ENCODE measurements around the gene ALDOA. TPM values are rescaled to one million over a fixed set of nuclear protein-coding genes. Genes with fewer than 3 reads are reported as not detected.

The ALDOA gene
- total and polyA plus RNA-seq, 9 of the 15 experiments (the other 6 are each of a cell fraction or from before 2014, with no cell fraction given) = 311 to 2,224 (median 1,293) TPM

DNA sequence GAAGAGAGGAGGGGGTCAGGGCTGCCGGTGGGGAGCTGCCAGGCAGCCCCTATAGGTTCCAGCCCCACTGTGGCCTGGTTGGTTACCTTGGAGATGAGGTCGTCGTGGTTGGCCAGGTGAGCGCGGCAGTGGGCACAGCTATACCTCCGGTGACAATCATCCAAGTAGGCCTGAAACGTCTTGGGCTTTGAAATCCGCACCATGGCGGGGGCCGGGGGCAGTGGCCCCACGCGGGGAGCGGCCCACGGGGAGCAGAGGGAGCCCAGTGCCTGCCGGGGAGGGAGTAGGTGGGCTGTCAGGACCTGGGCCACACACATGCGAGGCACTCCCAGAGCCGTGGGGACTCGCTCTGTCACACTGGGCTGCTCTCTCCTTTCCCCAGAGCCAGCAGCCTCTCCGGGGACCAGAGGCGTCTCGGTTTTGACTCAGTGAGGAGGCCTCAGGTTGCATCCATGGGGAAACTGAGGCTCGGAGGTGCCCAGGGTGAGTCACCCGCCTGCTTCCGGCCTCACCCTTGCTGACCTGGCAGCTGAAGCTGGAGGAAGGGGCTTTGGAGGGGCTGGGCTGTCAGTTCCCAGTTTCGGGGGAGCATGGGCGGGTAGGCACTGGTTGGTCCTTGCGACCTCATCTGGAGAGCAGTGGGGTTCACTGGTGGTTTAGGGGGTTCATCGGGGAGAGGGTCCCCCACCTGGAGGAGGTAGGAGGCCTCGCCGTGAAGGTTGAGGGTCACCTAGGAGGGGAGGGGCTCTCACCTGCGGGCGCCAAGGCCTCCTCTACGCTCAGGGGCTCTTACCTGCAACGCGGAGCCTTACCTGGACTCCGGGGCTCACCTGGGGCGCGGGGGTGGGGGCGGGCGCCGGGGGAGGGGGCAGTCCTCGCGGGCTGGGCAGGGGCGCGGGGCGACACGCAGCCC, 29.9 kb downstream of the ALDOA start (continued):
- TF ChIP-seq, protein P1, sequence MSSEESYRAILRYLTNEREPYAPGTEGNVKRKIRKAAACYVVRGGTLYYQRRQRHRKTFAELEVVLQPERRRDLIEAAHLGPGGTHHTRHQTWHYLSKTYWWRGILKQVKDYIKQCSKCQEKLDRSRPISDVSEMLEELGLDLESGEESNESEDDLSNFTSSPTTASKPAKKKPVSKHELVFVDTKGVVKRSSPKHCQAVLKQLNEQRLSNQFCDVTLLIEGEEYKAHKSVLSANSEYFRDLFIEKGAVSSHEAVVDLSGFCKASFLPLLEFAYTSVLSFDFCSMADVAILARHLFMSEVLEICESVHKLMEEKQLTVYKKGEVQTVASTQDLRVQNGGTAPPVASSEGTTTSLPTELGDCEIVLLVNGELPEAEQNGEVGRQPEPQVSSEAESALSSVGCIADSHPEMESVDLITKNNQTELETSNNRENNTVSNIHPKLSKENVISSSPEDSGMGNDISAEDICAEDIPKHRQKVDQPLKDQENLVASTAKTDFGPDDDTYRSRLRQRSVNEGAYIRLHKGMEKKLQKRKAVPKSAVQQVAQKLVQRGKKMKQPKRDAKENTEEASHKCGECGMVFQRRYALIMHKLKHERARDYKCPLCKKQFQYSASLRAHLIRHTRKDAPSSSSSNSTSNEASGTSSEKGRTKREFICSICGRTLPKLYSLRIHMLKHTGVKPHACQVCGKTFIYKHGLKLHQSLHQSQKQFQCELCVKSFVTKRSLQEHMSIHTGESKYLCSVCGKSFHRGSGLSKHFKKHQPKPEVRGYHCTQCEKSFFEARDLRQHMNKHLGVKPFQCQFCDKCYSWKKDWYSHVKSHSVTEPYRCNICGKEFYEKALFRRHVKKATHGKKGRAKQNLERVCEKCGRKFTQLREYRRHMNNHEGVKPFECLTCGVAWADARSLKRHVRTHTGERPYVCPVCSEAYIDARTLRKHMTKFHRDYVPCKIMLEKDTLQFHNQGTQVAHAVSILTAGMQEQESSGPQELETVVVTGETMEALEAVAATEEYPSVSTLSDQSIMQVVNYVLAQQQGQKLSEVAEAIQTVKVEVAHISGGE (CRISPR knock-in tag; IDR thresholded peaks at IDR 0.05) = 0 out of 6 replicates have a peak, but pooled peaks of 1 of the 3 experiments have one; percentile 17
- TF ChIP-seq NR2C2 (CRISPR knock-in tag; IDR thresholded peaks at IDR 0.05) (no peak), NR2C2 (tag; IDR thresholded peaks at IDR 0.05) (peak; percentile 56), RBFOX2 (IDR thresholded peaks at IDR 0.05; ENCODE audit: low read depth, low read length) (peak; percentile 54), SP1 (CRISPR knock-in tag; IDR thresholded peaks at IDR 0.05) (peak; percentile 35; the same call in 1 of the 2 replicates)

All from K562 (cell line).